HG03457 (cell line): ENCODE data around the gene EHBP1.
"Not testable (repeated sequence)": the region's sequence is repeated elsewhere in the genome, so short reads cannot be mapped to it uniquely, and the experiment has no call there.

Experiments used
- ATAC-seq: cut with Tn5 transposase; IDR thresholded peaks from one replicate; pipeline ENCODE4 v1.9.1; 2021; ENCODE audit warnings: moderate number of reproducible peaks; ENCODE audit not compliant: unreplicated experiment

Gene EHBP1

DNA sequence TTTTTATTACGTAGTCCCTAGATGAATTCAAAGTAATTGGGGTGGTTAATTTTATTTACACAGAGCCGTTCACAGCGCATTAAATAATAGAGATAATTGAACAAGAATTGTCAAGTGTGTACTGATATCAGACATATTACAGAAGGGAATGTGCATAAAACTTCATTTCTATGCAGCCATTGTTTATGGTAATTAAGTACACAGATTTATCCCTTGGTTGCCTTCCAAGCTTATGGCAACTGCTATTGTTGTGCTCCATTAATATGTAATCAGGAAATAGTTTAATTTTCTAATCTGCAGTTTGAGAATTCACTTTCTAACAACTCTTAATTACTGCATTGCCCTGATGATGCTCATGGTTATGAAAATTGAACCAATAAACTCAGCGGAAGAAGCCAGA is 297.8 kb downstream of the EHBP1 start:
- no peak for ATAC-seq

DNA sequence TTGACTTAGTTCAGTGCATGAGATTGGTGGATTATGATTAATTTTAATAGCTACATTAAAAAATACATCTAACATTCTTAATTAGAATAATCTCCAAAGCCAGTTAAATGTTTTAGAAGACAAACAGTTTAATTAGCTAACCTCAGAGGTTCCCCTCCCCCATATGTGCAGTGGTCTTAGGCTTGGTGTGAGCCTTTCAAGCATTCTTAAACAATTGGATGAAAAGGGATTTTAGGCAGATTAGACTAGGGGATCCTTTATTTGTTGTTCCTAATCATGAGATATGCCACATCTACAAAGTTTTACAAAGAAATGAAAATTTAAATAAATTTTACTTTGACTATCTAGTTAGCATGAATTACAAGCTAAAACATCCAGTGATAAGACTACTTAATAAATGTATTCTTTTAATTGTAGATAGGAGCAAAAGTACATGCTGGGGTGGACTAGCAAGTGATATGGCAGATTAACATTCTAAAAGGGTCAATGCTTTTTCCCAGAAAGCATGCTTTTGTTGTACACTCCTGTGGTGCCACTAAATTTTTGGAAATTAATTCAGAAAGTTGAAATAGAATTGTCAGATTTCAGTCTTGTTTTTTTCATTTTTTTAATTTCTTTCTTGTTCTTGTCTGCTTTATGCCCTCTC is 302.4 kb downstream of the EHBP1 start:
- ATAC-seq, result no peak

DNA sequence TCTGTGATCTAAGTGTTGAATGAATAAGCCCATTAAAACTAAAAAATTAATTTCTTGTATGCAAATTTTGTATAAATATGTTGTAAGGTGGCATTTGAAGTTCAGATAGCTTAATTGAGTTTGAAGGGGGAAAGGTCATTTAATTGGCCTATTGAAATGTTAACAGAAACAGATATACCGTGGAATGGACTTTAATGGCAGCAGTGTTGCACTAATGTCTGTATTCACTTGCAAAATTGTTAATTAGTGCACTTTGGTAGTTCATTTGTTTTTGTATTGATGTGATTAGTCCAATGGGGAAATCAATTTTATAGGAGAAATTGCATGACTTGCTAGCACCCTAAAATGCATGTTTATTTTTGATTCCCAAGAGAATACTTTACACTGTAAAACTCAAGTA is 303.3 kb downstream of the EHBP1 start:
- ATAC-seq, result no peak

DNA sequence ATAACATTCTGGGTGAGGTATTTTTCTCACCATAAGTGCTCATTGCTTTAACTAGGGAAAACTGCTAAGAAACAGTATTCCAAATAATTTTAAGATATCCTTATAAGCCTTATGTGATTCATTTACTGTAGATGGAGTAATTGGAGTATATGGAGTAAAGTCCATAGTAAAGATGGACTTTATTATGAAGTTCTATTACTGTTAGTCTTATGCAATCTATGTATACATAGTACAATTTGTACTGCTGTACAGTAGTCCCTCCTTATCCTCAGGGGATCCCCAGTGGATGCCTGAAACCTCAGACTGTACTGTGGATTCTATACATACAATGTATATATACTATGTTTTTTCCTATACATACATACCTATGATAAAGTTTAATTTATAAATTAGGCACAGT is 304.0 kb downstream of the EHBP1 start:
- no peak for ATAC-seq

DNA sequence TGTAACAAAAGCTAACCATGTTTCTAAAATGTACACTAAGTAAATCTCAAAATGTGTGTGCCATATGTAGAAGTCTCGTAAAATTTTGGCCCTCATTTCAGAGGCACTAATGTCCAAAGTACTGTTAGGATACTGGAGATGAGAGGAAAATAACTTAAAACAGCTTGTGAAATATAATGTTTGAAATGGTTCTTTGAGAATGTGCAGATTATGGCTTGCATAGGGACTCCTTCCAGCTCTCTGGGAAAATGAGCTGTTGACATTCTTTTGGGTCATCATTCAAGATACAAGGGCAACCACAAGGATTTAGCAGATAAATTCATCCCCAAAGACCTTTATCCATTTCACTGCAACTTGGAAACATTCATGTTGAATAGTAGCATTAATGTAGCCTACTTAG is 307.0 kb downstream of the EHBP1 start:
- no peak for ATAC-seq

DNA sequence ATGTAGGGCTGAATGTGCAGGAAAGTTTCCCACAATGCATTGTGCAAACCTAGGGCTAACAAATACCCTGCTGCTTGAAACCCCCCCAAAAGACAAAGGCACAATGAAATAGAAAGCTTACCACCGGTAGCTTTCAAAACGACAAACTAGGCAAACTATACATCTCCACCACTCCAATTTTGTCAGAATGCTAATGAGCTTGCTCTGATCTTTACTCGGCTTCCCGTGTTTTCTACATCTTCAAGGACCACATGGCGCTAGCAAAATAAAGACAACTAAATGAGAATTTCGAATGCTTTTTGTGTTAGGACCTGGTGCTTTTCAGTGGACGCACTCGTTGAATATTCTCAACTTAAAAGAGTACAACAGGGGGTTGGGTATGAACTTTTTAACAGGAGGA is 307.9 kb downstream of the EHBP1 start:
- no peak for ATAC-seq

DNA sequence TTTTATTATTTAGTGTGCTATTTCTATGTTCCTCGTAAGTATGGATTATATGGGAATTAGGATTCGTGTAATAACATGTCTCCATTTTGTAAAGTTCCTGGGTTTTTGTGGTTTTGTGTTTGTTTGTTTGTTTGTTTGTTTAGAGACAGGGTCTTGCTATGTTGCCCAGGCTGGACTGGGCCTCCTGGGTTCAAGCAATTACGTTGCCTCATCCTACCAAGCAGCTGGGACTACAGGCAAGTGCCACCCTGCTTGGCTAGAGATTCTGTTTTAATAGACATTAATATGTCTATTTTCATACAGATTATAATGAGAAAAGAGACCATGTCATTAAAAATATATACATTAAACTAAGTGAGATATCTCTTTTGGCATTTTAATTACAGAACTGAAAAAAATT is 309.9 kb downstream of the EHBP1 start:
- ATAC-seq, result no peak

DNA sequence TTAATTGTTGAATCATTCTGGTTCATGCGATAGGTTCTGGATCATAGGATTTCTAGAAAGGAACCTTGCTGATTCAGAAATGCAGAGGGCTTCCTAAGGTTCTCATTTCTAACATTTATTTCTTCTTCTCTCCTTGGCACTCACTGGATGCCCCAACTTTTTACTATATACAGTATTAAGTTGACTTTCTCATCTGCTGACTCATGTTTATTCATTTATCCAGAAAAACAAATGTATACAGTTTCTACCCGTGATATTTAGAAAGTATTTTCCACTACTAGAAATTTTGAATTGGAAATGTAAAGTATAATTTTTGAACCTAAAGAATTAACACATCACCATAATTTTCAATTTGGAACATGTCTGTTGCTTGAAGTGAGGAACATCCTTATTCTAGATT is 312.9 kb downstream of the EHBP1 start:
- ATAC-seq, result no peak

DNA sequence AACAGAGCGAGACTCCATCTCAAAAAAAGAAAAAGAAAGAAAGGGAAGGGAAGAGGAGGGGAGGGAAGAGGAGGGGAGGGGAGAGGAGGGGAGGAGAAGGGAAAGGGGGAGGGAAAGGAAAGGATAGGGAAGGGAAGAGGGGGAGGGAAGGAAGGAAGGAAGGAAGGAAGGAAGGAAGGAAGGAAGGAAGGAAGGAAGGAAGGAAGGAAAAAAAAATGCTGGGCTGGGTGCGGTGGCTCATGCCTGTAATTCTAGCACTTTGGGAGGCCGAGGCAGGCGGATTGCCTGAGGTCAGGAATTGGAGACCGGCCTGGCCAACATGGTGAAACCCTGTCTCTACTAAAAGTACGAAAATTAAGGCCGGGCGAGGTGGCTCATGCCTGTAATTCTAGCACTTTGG is 314.2 kb downstream of the EHBP1 start:
- ATAC-seq, result not testable (repeated sequence)

DNA sequence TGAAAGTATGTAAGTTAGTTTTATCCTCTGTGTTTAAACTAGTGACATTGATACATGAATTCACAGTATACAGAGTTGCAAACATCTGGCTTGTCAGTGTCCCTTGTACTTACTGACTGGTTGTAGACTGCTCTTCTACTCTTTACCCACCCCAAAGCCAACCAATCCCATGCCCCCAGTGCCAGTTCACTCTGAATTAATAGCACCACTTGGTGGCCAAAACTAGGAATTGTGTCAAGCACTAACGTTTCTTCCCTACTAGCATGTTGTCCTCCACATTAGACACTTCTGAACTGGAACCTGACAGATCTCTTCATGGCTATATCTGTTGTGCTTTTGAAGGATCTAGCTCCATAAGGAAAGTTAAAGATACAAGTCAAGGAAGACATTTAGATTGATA is 317.9 kb downstream of the EHBP1 start:
- ATAC-seq, result no peak

DNA sequence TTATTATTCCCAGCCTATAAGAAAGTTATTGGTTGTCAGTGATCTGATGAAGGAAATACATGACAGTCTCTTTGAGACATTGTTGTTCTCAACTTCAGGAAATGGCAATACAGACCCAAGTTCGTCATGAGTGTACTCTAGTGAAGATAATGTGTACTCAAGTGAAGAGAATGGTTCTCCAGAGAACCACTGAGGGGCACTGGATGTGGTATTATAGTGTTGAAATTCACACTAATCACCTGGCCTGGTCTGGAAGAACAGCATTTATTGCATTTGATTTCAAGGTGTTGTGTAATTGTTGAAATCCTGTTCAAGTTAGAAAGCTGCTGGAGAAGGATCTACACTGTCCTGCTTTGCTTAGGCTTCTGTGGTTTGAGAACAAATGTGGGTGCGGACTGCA is 321.7 kb downstream of the EHBP1 start:
- no peak for ATAC-seq

DNA sequence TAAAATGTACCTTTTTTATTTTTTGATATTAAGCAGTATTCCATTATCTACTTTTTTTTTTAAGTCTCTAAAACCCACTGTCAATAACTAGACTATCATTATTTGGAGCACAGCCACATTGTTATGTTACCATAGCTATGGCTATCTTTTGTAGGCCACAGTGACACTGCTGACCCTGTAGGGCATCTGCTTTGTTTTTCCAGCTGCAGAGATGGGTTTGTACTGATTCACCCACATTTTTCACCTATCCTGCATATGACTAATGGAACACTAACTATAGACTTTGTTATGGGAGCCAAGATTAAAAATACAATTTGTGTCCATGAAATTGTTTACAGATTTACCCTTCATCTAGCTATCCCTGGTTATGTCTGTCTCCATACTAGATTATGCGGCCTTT is 323.5 kb downstream of the EHBP1 start:
- ATAC-seq, result no peak

DNA sequence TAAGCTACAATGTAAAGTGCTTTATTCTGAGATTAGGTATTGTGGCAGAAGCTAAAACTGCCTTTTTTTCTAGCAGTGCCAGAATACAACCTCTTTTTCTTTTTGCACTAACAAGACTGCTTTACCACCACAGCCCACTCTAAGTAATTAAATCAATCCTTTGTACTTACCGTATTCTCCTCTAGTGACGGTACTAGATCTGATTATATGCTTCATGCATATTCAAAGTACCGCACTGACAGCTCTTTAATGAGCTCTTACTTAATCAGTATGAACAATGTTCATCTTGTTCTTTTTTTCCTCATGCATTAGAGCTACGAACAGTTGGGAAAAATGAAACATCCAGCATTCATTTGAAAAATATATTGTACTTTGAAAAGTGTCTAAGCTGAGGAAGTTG is 329.0 kb downstream of the EHBP1 start:
- ATAC-seq, result no peak

DNA sequence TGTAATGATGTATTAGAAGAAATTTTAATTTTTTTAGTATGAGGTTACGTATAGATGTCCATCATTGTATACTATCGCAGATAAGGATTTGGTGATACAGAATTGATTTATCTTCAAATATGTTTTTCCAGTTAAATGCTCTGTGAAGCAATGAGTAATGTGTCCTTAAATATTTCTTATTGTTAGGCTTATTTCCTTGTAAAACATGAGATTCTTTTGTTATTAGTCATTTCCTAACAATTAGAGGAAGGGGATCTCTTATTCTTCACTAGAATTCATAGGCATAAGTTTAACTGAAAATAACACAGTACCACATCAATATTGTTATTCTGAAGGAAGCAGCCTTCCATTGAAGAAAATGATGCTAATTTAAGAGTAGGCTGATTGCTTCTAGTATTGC is 329.7 kb downstream of the EHBP1 start:
- no peak for ATAC-seq

DNA sequence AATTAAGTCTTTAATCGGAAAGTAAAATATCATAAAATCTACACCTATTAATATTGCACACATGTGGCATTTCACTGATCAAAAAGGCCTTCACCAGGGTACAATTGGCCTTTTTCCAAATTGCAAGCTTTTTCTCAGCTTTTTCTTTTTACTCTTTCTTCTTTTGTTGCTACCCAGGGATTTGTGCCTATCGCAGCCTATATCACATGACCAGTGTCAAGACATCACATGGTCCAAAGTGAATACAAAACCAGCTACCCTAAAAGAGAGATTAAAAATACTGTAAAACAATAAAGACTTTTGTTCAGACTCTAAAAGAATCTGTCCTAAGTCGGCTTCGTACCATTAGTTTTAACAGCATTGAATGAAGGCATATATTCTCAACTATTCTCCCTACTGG is 330.1 kb downstream of the EHBP1 start:
- no peak for ATAC-seq

DNA sequence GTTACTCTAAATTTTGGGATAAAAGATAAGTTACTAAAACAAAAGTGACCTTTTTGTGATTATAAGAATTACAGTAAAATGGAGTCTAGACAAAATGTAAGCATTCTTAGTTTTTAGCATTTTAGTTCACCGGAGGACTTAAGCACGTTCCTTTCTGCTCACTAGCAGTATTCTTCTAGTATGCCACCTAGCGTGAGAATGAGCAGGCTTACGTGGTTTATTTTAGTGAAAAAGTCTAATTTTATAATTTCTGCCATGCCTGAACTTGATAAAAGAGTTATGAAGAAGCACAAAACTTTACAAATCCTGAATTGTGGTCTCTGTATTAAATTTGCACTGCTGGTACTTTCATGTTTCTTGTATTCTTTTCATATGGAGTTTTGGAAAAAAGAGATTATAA is 332.5 kb downstream of the EHBP1 start:
- ATAC-seq, result no peak

DNA sequence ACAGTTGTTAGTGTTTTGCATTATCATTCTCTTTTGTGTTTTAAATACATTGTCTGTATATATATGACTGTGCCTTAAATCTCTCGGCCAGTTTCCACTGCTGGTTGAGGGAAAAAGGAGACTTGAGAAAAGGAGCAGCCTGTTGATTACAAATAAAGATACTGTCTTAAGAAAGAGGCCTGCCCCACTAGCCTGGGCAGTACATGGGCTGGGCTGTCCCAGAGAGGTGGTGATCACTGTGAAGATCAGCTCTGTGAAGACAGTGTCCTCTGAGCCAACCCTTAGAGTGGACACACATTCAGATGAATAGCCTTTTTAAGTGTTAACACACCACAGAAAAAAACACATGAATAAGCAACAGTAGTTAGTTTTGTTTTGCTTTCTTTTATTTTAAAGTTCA is 335.1 kb downstream of the EHBP1 start:
- no peak for ATAC-seq

DNA sequence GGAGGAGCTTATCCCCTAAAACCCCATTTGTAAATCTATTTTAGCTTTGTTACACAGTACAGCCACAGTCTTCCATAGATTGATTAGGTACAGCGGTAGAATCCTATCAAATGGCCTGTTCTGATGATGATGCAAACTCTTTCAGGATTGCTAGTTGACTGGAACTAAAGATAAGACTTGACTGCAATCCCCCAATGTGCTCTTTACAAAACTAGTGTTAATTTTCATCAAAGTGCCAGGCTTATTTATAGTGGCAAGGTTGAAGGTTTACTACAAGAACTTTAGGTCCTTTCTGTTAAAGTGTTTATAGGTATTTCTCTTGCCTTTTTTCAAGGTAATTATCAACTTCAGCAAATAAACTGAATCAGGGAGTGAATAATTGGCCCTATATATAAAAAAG is 336.1 kb downstream of the EHBP1 start:
- no peak for ATAC-seq

DNA sequence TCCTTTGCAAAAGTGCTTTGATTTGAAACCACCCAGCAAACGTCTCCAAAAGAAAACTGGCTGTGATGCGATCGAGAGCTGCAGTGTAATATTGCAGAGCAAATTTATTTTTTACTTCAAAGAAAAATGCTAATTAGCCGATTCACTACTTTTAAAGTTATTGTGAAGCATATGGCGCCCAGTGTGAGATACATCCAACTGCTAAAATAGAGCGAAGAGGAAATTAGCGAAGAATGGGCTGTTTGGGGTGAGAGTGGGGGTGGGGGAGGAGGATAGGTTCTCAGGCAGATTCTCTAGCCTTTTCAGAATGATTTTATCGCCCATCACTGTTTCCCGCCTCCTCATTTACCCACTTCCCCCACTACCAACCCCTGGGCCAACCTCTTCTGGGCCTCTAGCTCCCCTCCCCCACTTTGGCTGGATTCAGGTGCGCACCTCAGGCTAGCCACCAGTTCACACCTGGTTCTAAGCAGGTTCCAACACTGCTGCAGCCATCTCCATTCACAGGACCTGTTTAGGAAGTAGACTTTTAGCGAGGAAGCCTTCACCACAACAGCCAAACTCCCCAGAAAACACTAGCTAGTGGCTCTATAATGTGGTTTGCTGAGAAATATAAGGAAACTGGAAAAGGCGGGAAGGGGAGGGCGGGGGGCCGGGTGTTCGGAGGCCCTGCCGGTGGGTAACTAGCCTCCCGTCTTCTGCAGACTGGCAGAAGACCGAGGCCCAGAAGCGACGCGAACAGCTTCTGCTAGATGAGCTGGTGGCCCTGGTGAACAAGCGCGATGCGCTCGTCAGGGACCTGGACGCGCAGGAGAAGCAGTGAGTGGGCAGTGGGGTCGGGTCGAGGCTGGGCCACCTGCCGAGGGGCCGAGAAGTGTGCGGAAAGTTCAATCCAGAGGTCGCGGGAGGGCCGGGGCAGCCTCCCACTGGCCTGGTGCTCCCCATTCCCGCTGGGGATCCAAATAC is 339.1 kb downstream of the EHBP1 start:
- no peak for ATAC-seq

DNA sequence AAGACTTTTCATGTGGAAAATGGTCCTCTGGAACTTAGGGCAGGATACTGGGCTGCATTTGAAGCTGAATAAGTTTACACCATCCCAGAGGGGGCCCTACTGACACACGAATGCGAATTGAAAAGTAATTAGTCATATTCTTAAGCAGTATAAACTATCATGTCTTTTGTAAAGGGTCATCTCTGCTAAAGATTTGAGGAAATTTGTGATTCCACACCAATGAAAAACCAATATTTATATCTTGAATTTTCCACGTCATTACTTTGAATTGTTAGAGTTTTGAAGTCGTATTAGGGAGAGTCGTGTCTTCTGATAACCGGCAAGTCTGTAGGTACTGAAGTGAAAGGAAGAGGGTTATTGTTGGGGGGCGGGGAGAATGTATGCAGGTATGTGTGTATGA is 341.0 kb downstream of the EHBP1 start:
- ATAC-seq, result no peak

DNA sequence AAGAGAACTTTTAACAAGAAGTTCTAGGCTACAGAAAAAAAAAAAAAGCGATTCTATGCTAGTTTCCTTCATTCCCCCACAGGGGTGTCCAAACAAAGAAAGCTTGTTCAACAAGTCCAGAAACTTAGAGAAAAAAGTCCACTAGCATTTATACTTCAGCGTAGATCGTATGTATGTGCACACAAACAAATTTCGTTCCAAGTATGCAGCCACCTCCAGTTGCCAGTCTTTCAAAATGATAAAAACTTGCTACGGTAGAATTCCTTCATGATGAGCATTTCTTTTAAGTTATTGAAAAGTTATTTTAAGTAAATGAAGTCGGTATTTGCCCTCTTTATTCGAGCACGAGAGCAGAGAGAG is 341.4 kb downstream of the EHBP1 start:
- ATAC-seq, result no peak
